ENCODE measurements around the gene DBET.
"Not testable (repeated sequence)": the region's sequence is repeated elsewhere in the genome, so short reads cannot be mapped to it uniquely, and the experiment has no call there.

DNA sequence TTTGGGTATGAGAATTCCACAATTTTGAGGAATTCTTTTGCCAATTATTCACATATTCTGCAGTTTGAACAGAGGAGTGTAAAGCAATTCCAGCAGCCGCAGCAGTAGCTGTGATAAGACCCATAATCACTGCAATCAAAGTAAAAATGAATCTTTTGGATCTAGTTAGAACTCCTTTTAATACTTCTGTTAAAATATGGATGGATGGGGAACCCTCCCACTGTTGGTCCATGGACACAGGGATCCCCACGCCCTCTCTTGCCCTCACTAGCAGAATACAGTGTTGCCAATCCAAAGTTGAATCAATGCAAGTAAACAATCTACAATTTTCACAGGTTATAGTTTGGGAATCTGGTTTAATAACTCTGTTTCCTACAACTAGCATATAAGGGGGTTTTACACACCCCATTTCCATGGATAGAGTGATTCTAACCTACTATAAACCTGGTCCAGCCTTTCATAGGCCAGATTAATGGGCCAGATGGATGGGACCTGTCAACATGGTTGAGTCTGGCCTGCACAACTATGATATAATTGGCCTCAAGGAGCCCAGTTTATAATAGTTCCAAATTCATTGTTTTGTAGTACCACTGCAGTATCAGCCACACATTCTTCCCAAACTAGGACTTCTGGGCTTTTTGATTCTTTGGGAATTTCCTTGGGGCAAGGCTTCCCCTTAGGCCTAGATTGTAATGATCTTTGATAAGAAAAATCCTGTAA, 43.6 kb downstream of the DBET start:
- TF ChIP-seq EZH2 (IDR thresholded peaks at IDR 0.05); POLR2AphosphoS5 (IDR thresholded peaks at IDR 0.05; ENCODE audit: borderline replicate concordance, low read depth, low read length); FOXP2 (optimal IDR thresholded peaks at IDR 0.05; ENCODE audit: control extremely low read depth, extremely low read length, insufficient read depth): not testable (repeated sequence)
